HFFc6 (cell line): Measurements from ENCODE around the gene ALG9. TPM values are rescaled to one million over a fixed set of nuclear protein-coding genes. Genes with fewer than 3 reads are reported as not detected.

Experiments
- DNase-seq: peaks from one replicate; pipeline ENCODE4 v3.0.0-alpha.2; 2018
- H3K27ac Mint-ChIP-seq: 2 replicates; pipeline ENCODE4 v1.8.0; 2020; ENCODE audit warnings: mild to moderate bottlenecking, mixed read lengths
- H3K27me3 Mint-ChIP-seq: 2 replicates; pipeline ENCODE4 v1.8.0; 2021; ENCODE audit warnings: mild to moderate bottlenecking, moderate library complexity, mixed read lengths; ENCODE audit not compliant: insufficient read depth
- H3K36me3 Mint-ChIP-seq: 2 replicates; pipeline ENCODE4 v1.8.0; 2021; ENCODE audit warnings: low read depth, mixed read lengths
- H3K4me1 Mint-ChIP-seq: 2 replicates; pipeline ENCODE4 v1.8.0; 2020; ENCODE audit warnings: low read depth, mixed read lengths
- H3K4me3 Mint-ChIP-seq: 2 replicates; pipeline ENCODE4 v1.8.0; 2020; ENCODE audit warnings: mild to moderate bottlenecking, moderate library complexity, mixed read lengths
- H3K9me3 Mint-ChIP-seq: 2 replicates; pipeline ENCODE4 v1.8.0; 2020; ENCODE audit warnings: mild to moderate bottlenecking, mixed read lengths
- CTCF ChIP-seq: fragments of 200-600 bp; sonication (generic); IDR thresholded peaks from 2 replicates; pipeline ENCODE4 v1.5.0; 2021; ENCODE audit warnings: antibody characterized with exemption, mild to moderate bottlenecking
- total RNA-seq, 6 experiments: library from RNA; stranded (reverse); fragmentation: NEBNext Ultra II Directional; extraction: Animal tissue kit (Norgen Biotek cat#: 25700); gene quantifications; 2 replicates in 1 of 6; 3 replicates in 5 of 6; pipeline ENCODE4 v1.2.3, GENCODE V29; 2021

The ALG9 gene
- total RNA-seq, 6 experiments from 2014 or later, result 31.1 to 44.2 (median 36.5) TPM

GRCh38 chr11:111838054-111838453, 33.3 kb downstream of the ALG9 start:
- Mint-ChIP-seq H3K27ac (no peak overlapping the region), H3K4me1 (peaks cover 38% of the 10 kb centered on the region), H3K9me3 (no peaks in the 10 kb centered on the region), H3K36me3 (peaks cover 9% of the 10 kb centered on the region; the same call in 1 of the 2 replicates), H3K4me3 (no peak overlapping the region), H3K27me3 (no peaks in the 10 kb centered on the region)
- TF ChIP-seq CTCF, result no peak
- DNase-seq, result no peak

GRCh38 chr11:111837366-111837891, 34.0 kb downstream of the ALG9 start:
- Mint-ChIP-seq H3K27me3 (no peaks in the 10 kb centered on the region), H3K4me1 (peaks cover 38% of the 10 kb centered on the region)

GRCh38 chr11:111836721-111837120, 34.7 kb downstream of the ALG9 start:
- Mint-ChIP-seq H3K36me3 (peaks cover 9% of the 10 kb centered on the region; the same call in 1 of the 2 replicates), H3K4me1 (peaks cover 38% of the 10 kb centered on the region), H3K4me3 (no peak overlapping the region), H3K27me3 (no peaks in the 10 kb centered on the region), H3K27ac (peak overlapping the region; percentile 20; the same call in 1 of the 2 replicates), H3K9me3 (no peaks in the 10 kb centered on the region)
- TF ChIP-seq CTCF, result no peak
- DNase-seq, result peak; percentile 8

More at GRCh38 chr11:111837366-111837891, 34.0 kb downstream of the ALG9 start:
- no peaks in the 10 kb centered on the region for H3K9me3 Mint-ChIP-seq
- DNase-seq, result no peak
- H3K36me3 Mint-ChIP-seq, result peaks cover 9% of the 10 kb centered on the region; the same call in 1 of the 2 replicates
- H3K27ac Mint-ChIP-seq, result no peak overlapping the region
- TF ChIP-seq CTCF, result no peak
- no peak overlapping the region for H3K4me3 Mint-ChIP-seq

- Mint-ChIP-seq H3K4me3 (no peak overlapping the region), H3K9me3 (no peaks in the 10 kb centered on the region), H3K4me1 (peaks cover 33% of the 10 kb centered on the region), H3K36me3 (peaks cover 9% of the 10 kb centered on the region; the same call in 1 of the 2 replicates), H3K27me3 (no peaks in the 10 kb centered on the region), H3K27ac (no peak overlapping the region; the same call in 1 of the 2 replicates)
- no peak for DNase-seq
- no peak for TF ChIP-seq CTCF
Observed at GRCh38 chr11:111836162-111836561, 35.2 kb downstream of the ALG9 start.

GRCh38 chr11:111835665-111836064, 35.7 kb downstream of the ALG9 start:
- Mint-ChIP-seq H3K27ac (no peak overlapping the region), H3K36me3 (peaks cover 9% of the 10 kb centered on the region; the same call in 1 of the 2 replicates), H3K4me1 (peaks cover 28% of the 10 kb centered on the region), H3K9me3 (no peaks in the 10 kb centered on the region), H3K4me3 (no peak overlapping the region), H3K27me3 (no peaks in the 10 kb centered on the region)
- no peak for TF ChIP-seq CTCF
- no peak for DNase-seq
